H9 (cell line): ENCODE results near the gene FMN1. TPM values are rescaled to one million over a fixed set of nuclear protein-coding genes. Genes with fewer than 3 reads are reported as not detected.

Experiments
- DNase-seq: peaks from one replicate; pipeline ENCODE4 v3.0.0-alpha.2; 2017
- H2AFZ ChIP-seq: one replicate; pipeline ENCODE4 v1.6.1; 2013; ENCODE audit warnings: mild to moderate bottlenecking, low read length, control low read depth, moderate library complexity
- H2AK5ac ChIP-seq: 2 replicates; pipeline ENCODE4 v1.6.1; 2013; ENCODE audit warnings: low read length, control low read depth, mixed read lengths; ENCODE audit not compliant: insufficient read length
- H2BK120ac ChIP-seq: one replicate; pipeline ENCODE4 v1.6.1; 2013; ENCODE audit warnings: low read depth, mild to moderate bottlenecking, low read length, control low read depth, inconsistent platforms; ENCODE audit not compliant: poor library complexity, severe bottlenecking
- H2BK12ac ChIP-seq: 2 replicates; pipeline ENCODE4 v1.6.1; 2013; ENCODE audit warnings: low read length, control low read depth, mixed read lengths, low read depth; ENCODE audit not compliant: insufficient read length
- H2BK15ac ChIP-seq: 2 replicates; pipeline ENCODE4 v1.6.1; 2013; ENCODE audit warnings: low read depth, low read length, control low read depth
- H2BK20ac ChIP-seq: one replicate; pipeline ENCODE4 v1.6.1; 2013; ENCODE audit warnings: low read depth, mild to moderate bottlenecking, low read length, control low read depth, inconsistent platforms; ENCODE audit not compliant: poor library complexity, severe bottlenecking
- H2BK5ac ChIP-seq: 2 replicates; pipeline ENCODE4 v1.6.1; 2013; ENCODE audit warnings: low read length, control low read depth, mixed read lengths; ENCODE audit not compliant: insufficient read length
- H3K14ac ChIP-seq: 2 replicates; pipeline ENCODE4 v1.6.1; 2013; ENCODE audit warnings: low read length, control low read depth; ENCODE audit not compliant: insufficient read depth
- H3K18ac ChIP-seq: 2 replicates; pipeline ENCODE4 v1.6.1; 2013; ENCODE audit warnings: low read depth, mild to moderate bottlenecking, mixed read lengths, low read length, control low read depth; ENCODE audit not compliant: insufficient read length
- H3K23ac ChIP-seq: 2 replicates; pipeline ENCODE4 v1.6.1; 2013; ENCODE audit warnings: low read length, control low read depth, mixed read lengths, low read depth; ENCODE audit not compliant: insufficient read length
- H3K23me2 ChIP-seq: 2 replicates; pipeline ENCODE4 v1.6.1; 2013; ENCODE audit warnings: low read depth, mild to moderate bottlenecking, mixed read lengths, low read length, control low read depth; ENCODE audit not compliant: insufficient read length, poor library complexity, severe bottlenecking
- H3K27ac ChIP-seq: 2 replicates; pipeline ENCODE4 v1.5.1; 2013; ENCODE audit warnings: low read length, control low read depth, mixed read lengths, low read depth; ENCODE audit not compliant: insufficient read length
- H3K27me3 ChIP-seq: 2 replicates; pipeline ENCODE4 v1.6.1; 2013; ENCODE audit warnings: low read length, control low read depth, inconsistent platforms; ENCODE audit not compliant: insufficient read depth
- H3K4ac ChIP-seq: 2 replicates; pipeline ENCODE4 v1.6.1; 2013; ENCODE audit warnings: low read depth, mild to moderate bottlenecking, control low read depth, inconsistent platforms, low read length, moderate library complexity
- H3K4me1 ChIP-seq: 2 replicates; pipeline ENCODE4 v1.6.1; 2013; ENCODE audit warnings: low read length, control low read depth, inconsistent platforms; ENCODE audit not compliant: insufficient read depth
- H3K4me2 ChIP-seq: 2 replicates; pipeline ENCODE4 v1.6.1; 2013; ENCODE audit warnings: low read length, control low read depth, mixed read lengths; ENCODE audit not compliant: insufficient read length, insufficient read depth
- H3K56ac ChIP-seq: 2 replicates; pipeline ENCODE4 v1.6.1; 2013; ENCODE audit warnings: low read depth, mild to moderate bottlenecking, mixed read lengths, low read length, control low read depth; ENCODE audit not compliant: insufficient read length
- H3K79me1 ChIP-seq: 2 replicates; pipeline ENCODE4 v1.6.1; 2013; ENCODE audit warnings: low read depth, mild to moderate bottlenecking, moderate library complexity, low read length, control low read depth, inconsistent platforms; ENCODE audit not compliant: insufficient read depth, poor library complexity, severe bottlenecking
- H3K79me2 ChIP-seq: 2 replicates; pipeline ENCODE4 v1.6.1; 2013; ENCODE audit warnings: low read length, control low read depth, inconsistent platforms; ENCODE audit not compliant: insufficient read depth
- H3K9ac ChIP-seq: 2 replicates; pipeline ENCODE4 v1.6.1; 2013; ENCODE audit warnings: low read length, control low read depth, mixed read lengths; ENCODE audit not compliant: insufficient read length; ENCODE audit errors: extremely low read depth
- H3K9me3 ChIP-seq: one replicate; pipeline ENCODE4 v1.6.1; 2013; ENCODE audit warnings: low read depth, low read length, inconsistent platforms; ENCODE audit not compliant: control insufficient read depth
- H3T11ph ChIP-seq: one replicate; pipeline ENCODE4 v1.6.1; 2013; ENCODE audit warnings: mild to moderate bottlenecking, low read length, control low read depth, inconsistent platforms
- H4K20me1 ChIP-seq: one replicate; pipeline ENCODE4 v1.6.1; 2013; ENCODE audit not compliant: control insufficient read depth, insufficient read length, insufficient read depth
- H4K5ac ChIP-seq: 2 replicates; pipeline ENCODE4 v1.6.1; 2013; ENCODE audit warnings: low read depth, mild to moderate bottlenecking, mixed read lengths, low read length, control low read depth; ENCODE audit not compliant: insufficient read length
- H4K8ac ChIP-seq: replicated peaks from 2 replicates; pipeline ENCODE4 v1.6.1; 2013; ENCODE audit warnings: low read length, control low read depth, mixed read lengths, low read depth; ENCODE audit not compliant: insufficient read length
- H4K91ac ChIP-seq: 2 replicates; pipeline ENCODE4 v1.6.1; 2013; ENCODE audit warnings: low read depth, mild to moderate bottlenecking, moderate library complexity, mixed read lengths, low read length, control low read depth; ENCODE audit not compliant: insufficient read length
- H3K27ac Mint-ChIP-seq, 3 experiments: 2 replicates in 2 of 3; 3 replicates in 1 of 3; pipeline ENCODE4 v1.8.0; 2020 to 2021; ENCODE audit warnings: mixed read lengths in 3 of 3, mild to moderate bottlenecking in 1 of 3, moderate library complexity in 1 of 3
- H3K27me3 Mint-ChIP-seq: 2 replicates; pipeline ENCODE4 v1.8.0; 2021; ENCODE audit warnings: low read depth, mild to moderate bottlenecking, moderate library complexity, mixed read lengths
- H3K36me3 Mint-ChIP-seq, 3 experiments: 2 replicates in 2 of 3; 3 replicates in 1 of 3; pipeline ENCODE4 v1.8.0; 2020 to 2021; ENCODE audit warnings: low read depth in 3 of 3, mixed read lengths in 3 of 3; ENCODE audit not compliant: insufficient read depth in 1 of 3
- H3K4me1 Mint-ChIP-seq, 2 experiments: 2 replicates each; pipeline ENCODE4 v1.8.0; 2020; ENCODE audit warnings: mixed read lengths in 2 of 2
- H3K4me3 Mint-ChIP-seq, 2 experiments: 2 replicates in 1 of 2; 3 replicates in 1 of 2; pipeline ENCODE4 v1.8.0; 2020 to 2021; ENCODE audit warnings: mild to moderate bottlenecking in 2 of 2, mixed read lengths in 2 of 2, moderate library complexity in 1 of 2
- H3K9me3 Mint-ChIP-seq, 2 experiments: 2 replicates in 1 of 2; 3 replicates in 1 of 2; pipeline ENCODE4 v1.8.0; 2020; ENCODE audit warnings: mild to moderate bottlenecking in 2 of 2, mixed read lengths in 2 of 2, moderate library complexity in 1 of 2
- CTCF ChIP-seq: fragments of 200-600 bp; sonication (generic); conservative IDR thresholded peaks from 3 replicates; pipeline ENCODE4 v1.8.0; 2021; ENCODE audit warnings: antibody characterized with exemption, mild to moderate bottlenecking
- WGBS: extraction: QIAGEN DNeasy Blood & Tissue Kit; methylation state at CpG from one replicate; pipeline ENCODE4 v1.1.7; 2013; ENCODE audit warnings: missing lambda C conversion rate, low lambda C conversion rate, mixed read lengths; ENCODE audit not compliant: insufficient read length; ENCODE audit errors: extremely low coverage; 5-methylcytosine and 5-hydroxymethylcytosine counted together
- total RNA-seq: library from RNA; stranded (reverse); gene quantifications from 2 replicates; pipeline ENCODE4 v1.2.1, GENCODE V29; 2021

The FMN1 gene
- total RNA-seq, 1 experiment from 2014 or later, result 1.9 TPM

GRCh38 chr15:32998182-32998581 lies 196.3 kb downstream of the FMN1 start:
- H3K27ac ChIP-seq, result no peak overlapping the region
- H2BK5ac ChIP-seq, result no peak overlapping the region
- no peaks in the 10 kb centered on the region for H3K27me3 ChIP-seq
- no peak overlapping the region for H3K4me2 ChIP-seq
- H2BK120ac ChIP-seq, result no peak overlapping the region
- no peak for DNase-seq
- H3T11ph ChIP-seq, result no peak overlapping the region
- H3K9ac ChIP-seq, result no peak overlapping the region
- Mint-ChIP-seq H3K9me3 (peaks cover 0 to 3% of the 10 kb centered on the region in 2 experiments; a peak in 1 of 5 replicates), H3K4me3 (no peak overlapping the region), H3K36me3 (peaks cover 0 to 3% (median 0%) of the 10 kb centered on the region in 3 experiments; a peak in 1 of 7 replicates), H3K4me1 (peaks cover 9 to 11% of the 10 kb centered on the region in 2 experiments), H3K27ac (no peak overlapping the region), H3K27me3 (no peaks in the 10 kb centered on the region; the same call in 1 of the 2 replicates)
- H2BK20ac ChIP-seq, result no peak overlapping the region
- H2BK15ac ChIP-seq, result no peak overlapping the region
- H3K4ac ChIP-seq, result no peak overlapping the region
- no peak overlapping the region for H3K23ac ChIP-seq
- H3K4me1 ChIP-seq, result no peaks in the 10 kb centered on the region
- H3K18ac ChIP-seq, result no peak overlapping the region
- H3K23me2 ChIP-seq, result no peaks in the 10 kb centered on the region
- H4K91ac ChIP-seq, result no peak overlapping the region
- H2AFZ ChIP-seq, result no peak overlapping the region
- H3K14ac ChIP-seq, result no peak overlapping the region
- WGBS, result no CpG with 5 or more reads among the region's 1 CpG
- no peak for TF ChIP-seq CTCF
- no peak overlapping the region for H2BK12ac ChIP-seq
- H2AK5ac ChIP-seq, result no peak overlapping the region
- H3K9me3 ChIP-seq, result no peaks in the 10 kb centered on the region
- H3K56ac ChIP-seq, result no peak overlapping the region
- H3K79me2 ChIP-seq, result no peaks in the 10 kb centered on the region
- no peak overlapping the region for H4K8ac ChIP-seq
- no peak overlapping the region for H4K5ac ChIP-seq
- H3K79me1 ChIP-seq, result no peaks in the 10 kb centered on the region
- no peaks in the 10 kb centered on the region for H4K20me1 ChIP-seq
